IMR-90 (cell line): ENCODE results near the gene ITCH. TPM values are rescaled to one million over a fixed set of nuclear protein-coding genes. Genes with fewer than 3 reads are reported as not detected.

Experiments
- ATAC-seq: fragments of 200-7000 bp; cut with Tn5 transposase; 2 replicates; pipeline ENCODE4 v1.9.1; 2020; ENCODE audit warnings: low read depth, mild to moderate bottlenecking, moderate library complexity
- BruUV-seq: library from RNA; stranded (reverse); fragments of 400-500 nt; replicated peaks from 2 replicates; lab custom pipeline; 2021; lab: Mats Ljungman, UMichigan
- CTCF ChIA-PET: fragments of 300-600 bp; formaldehyde crosslinking; extraction: SDS; loops from one replicate; lab custom pipeline; 2021; ENCODE audit warnings: antibody characterized with exemption; lab: Yijun Ruan, JAX
- POLR2A ChIA-PET: fragments of 300-600 bp; sonication (Branson Sonifier 250); formaldehyde crosslinking; loops from one replicate; lab custom pipeline; 2022; ENCODE audit warnings: antibody characterized with exemption; ENCODE audit not compliant: unreplicated experiment; lab: Charles Lee
- DNase-seq: peaks from one replicate; pipeline ENCODE4 v3.0.0; 2013
- H2AFZ ChIP-seq: replicated peaks from 2 replicates; pipeline ENCODE3; 2013; ENCODE audit warnings: low read length, mild to moderate bottlenecking; ENCODE audit not compliant: poor library complexity
- H2AK5ac ChIP-seq: 2 replicates; pipeline ENCODE4 v1.6.1; 2013; ENCODE audit warnings: low read depth, low read length, inconsistent platforms
- H2AK9ac ChIP-seq: replicated peaks from 2 replicates; pipeline ENCODE3; 2013; ENCODE audit warnings: mild to moderate bottlenecking, low read depth, low read length, moderate library complexity; ENCODE audit not compliant: poor library complexity
- H2BK120ac ChIP-seq: 2 replicates; pipeline ENCODE4 v1.6.1; 2013; ENCODE audit warnings: low read depth, low read length, inconsistent platforms
- H2BK15ac ChIP-seq: 3 replicates; pipeline ENCODE4 v1.6.1; 2013; ENCODE audit warnings: low read depth, low read length, inconsistent platforms
- H2BK20ac ChIP-seq: 2 replicates; pipeline ENCODE4 v1.6.1; 2013; ENCODE audit warnings: low read depth, mild to moderate bottlenecking, inconsistent platforms, low read length, moderate library complexity
- H2BK5ac ChIP-seq: 2 replicates; pipeline ENCODE4 v1.6.1; 2013; ENCODE audit warnings: mild to moderate bottlenecking, low read depth, low read length, inconsistent platforms; ENCODE audit not compliant: poor library complexity, severe bottlenecking
- H3K14ac ChIP-seq: replicated peaks from 2 replicates; pipeline ENCODE4 v1.6.1; 2013; ENCODE audit warnings: low read depth, low read length, inconsistent platforms
- H3K18ac ChIP-seq: 2 replicates; pipeline ENCODE4 v1.6.1; 2013; ENCODE audit warnings: low read depth, low read length, control low read depth
- H3K23ac ChIP-seq: 2 replicates; pipeline ENCODE4 v1.6.1; 2013; ENCODE audit warnings: low read depth, low read length, inconsistent platforms
- H3K27ac ChIP-seq: 2 replicates; pipeline ENCODE4 v1.5.1; 2013; ENCODE audit warnings: mild to moderate bottlenecking, control low read depth, low read length; ENCODE audit not compliant: insufficient read depth
- H3K27me3 ChIP-seq: 2 replicates; pipeline ENCODE4 v1.6.1; 2013; ENCODE audit warnings: low read length; ENCODE audit not compliant: control insufficient read depth, insufficient read depth
- H3K36me3 ChIP-seq: 2 replicates; pipeline ENCODE4 v1.6.1; 2013; ENCODE audit warnings: low read length, mixed read lengths; ENCODE audit not compliant: control insufficient read depth, insufficient read depth
- H3K4ac ChIP-seq: 2 replicates; pipeline ENCODE4 v1.6.1; 2013; ENCODE audit warnings: low read depth, low read length, inconsistent platforms
- H3K4me1 ChIP-seq: 2 replicates; pipeline ENCODE4 v1.6.1; 2013; ENCODE audit warnings: low read length, mixed read lengths; ENCODE audit not compliant: control insufficient read depth, insufficient read depth
- H3K4me2 ChIP-seq: 2 replicates; pipeline ENCODE4 v1.6.1; 2013; ENCODE audit warnings: low read depth, mild to moderate bottlenecking, control low read depth, low read length, moderate library complexity
- H3K4me3 ChIP-seq: 2 replicates; pipeline ENCODE4 v1.5.1; 2013; ENCODE audit warnings: low read depth, mild to moderate bottlenecking, control low read depth, low read length, moderate library complexity; ENCODE audit not compliant: insufficient read depth
- H3K56ac ChIP-seq: 2 replicates; pipeline ENCODE4 v1.6.1; 2013; ENCODE audit warnings: low read length, inconsistent platforms; ENCODE audit not compliant: insufficient read depth; ENCODE audit errors: extremely low read depth
- H3K79me1 ChIP-seq, 2 experiments: 2 replicates each; pipeline ENCODE4 v1.6.1; 2013; ENCODE audit warnings: low read length in 2 of 2, inconsistent platforms in 1 of 2, low read depth in 1 of 2
- H3K9ac ChIP-seq: 2 replicates; pipeline ENCODE4 v1.6.1; 2013; ENCODE audit warnings: low read depth, low read length, control low read depth
- H3K9me1 ChIP-seq: 2 replicates; pipeline ENCODE4 v1.6.1; 2013; ENCODE audit warnings: low read length, inconsistent platforms; ENCODE audit not compliant: insufficient read depth
- H3K9me3 ChIP-seq: 2 replicates; pipeline ENCODE4 v1.6.1; 2013; ENCODE audit warnings: low read length; ENCODE audit not compliant: control insufficient read depth, insufficient read depth
- H4K20me1 ChIP-seq: 2 replicates; pipeline ENCODE4 v1.6.1; 2013; ENCODE audit warnings: low read length, inconsistent platforms; ENCODE audit not compliant: insufficient read depth
- H4K5ac ChIP-seq: 2 replicates; pipeline ENCODE4 v1.6.1; 2013; ENCODE audit warnings: mild to moderate bottlenecking, low read depth, low read length, control low read depth
- H4K8ac ChIP-seq, 2 experiments: 2 replicates each; pipeline ENCODE4 v1.6.1; 2013; ENCODE audit warnings: low read depth in 2 of 2, low read length in 2 of 2, control low read depth in 1 of 2, inconsistent platforms in 1 of 2
- H4K91ac ChIP-seq: 2 replicates; pipeline ENCODE4 v1.6.1; 2013; ENCODE audit warnings: low read depth, low read length, inconsistent platforms; ENCODE audit not compliant: insufficient read depth
- BHLHE40 ChIP-seq: fragments of 150-350 bp; IDR thresholded peaks from 2 replicates; pipeline ENCODE4 v1.6.1; 2016; ENCODE audit warnings: mild to moderate bottlenecking, low read depth, low read length
- CEBPB ChIP-seq: IDR thresholded peaks from 2 replicates; pipeline ENCODE4 v1.6.1; 2012; ENCODE audit warnings: low read depth, low read length, improper control_type of control experiment
- ELK1 ChIP-seq: fragments of 150-350 bp; IDR thresholded peaks from 2 replicates; pipeline ENCODE4 v1.6.1; 2016; ENCODE audit warnings: low read depth, mild to moderate bottlenecking, low read length, moderate library complexity, borderline replicate concordance
- MAFK ChIP-seq: IDR thresholded peaks from 2 replicates; pipeline ENCODE4 v1.6.1; 2012; ENCODE audit warnings: low read depth, low read length, improper control_type of control experiment
- NFE2L2 ChIP-seq: fragments of 150-350 bp; IDR thresholded peaks from 2 replicates; pipeline ENCODE4 v1.6.1; 2016; ENCODE audit warnings: low read depth, mild to moderate bottlenecking, low read length
- POLR2A ChIP-seq: IDR thresholded peaks from 2 replicates; pipeline ENCODE4 v1.6.1; 2012; ENCODE audit warnings: mild to moderate bottlenecking, low read depth, low read length
- RAD21 ChIP-seq: IDR thresholded peaks from 2 replicates; pipeline ENCODE4 v1.6.1; 2012; ENCODE audit warnings: low read length, improper control_type of control experiment
- RCOR1 ChIP-seq: IDR thresholded peaks from 2 replicates; pipeline ENCODE4 v1.6.1; 2012; ENCODE audit warnings: mild to moderate bottlenecking, low read length, improper control_type of control experiment; ENCODE audit not compliant: insufficient replicate concordance
- RFX5 ChIP-seq: IDR thresholded peaks from 2 replicates; pipeline ENCODE4 v1.8.0; 2012; ENCODE audit warnings: low read depth, mild to moderate bottlenecking, low read length, moderate library complexity
- SMC3 ChIP-seq: fragments of 150-350 bp; IDR thresholded peaks from 2 replicates; pipeline ENCODE4 v1.6.1; 2016; ENCODE audit warnings: low read depth, mild to moderate bottlenecking, antibody characterized with exemption, low read length, moderate library complexity
- USF2 ChIP-seq: fragments of 150-350 bp; IDR thresholded peaks from 2 replicates; pipeline ENCODE4 v1.6.1; 2017; ENCODE audit warnings: mild to moderate bottlenecking, antibody characterized with exemption, low read length, low read depth
- WGBS, 2 experiments: methylation state at CpG; one replicate each; pipeline versions ENCODE4 v1.1.5 to v1.1.7; 2013; ENCODE audit warnings: missing lambda C conversion rate in 2 of 2; ENCODE audit not compliant: insufficient read length in 1 of 2; ENCODE audit errors: extremely low coverage in 2 of 2; 5-methylcytosine and 5-hydroxymethylcytosine counted together
- dilution Hi-C: fragments of 300-500 bp; cut with HindIII; formaldehyde crosslinking; loops from one replicate; pipeline ENCODE4 v1.14.3; 2018; ENCODE audit warnings: low sequenced_read_pairs; ENCODE audit not compliant: unreplicated experiment
- in situ Hi-C: fragments of 300-500 bp; cut with MboI; formaldehyde crosslinking; loops from 3 replicates; pipeline ENCODE4 v1.14.3; 2019; ENCODE audit warnings: low sequenced_read_pairs, inconsistent platforms, mixed read lengths
- intact Hi-C: fragments of 100-400 bp; cut with micrococcal nuclease; formaldehyde crosslinking; loops from 2 replicates; pipeline ENCODE4 v1.10.0; 2022
- polyA plus RNA-seq, 3 experiments: library from polyadenylated mRNA; depleted of rRNA; stranded (reverse); fragments of >200 nt; gene quantifications; 2 replicates each; pipeline ENCODE4 v1.2.3, GENCODE V29; 2012; ENCODE audit warnings: low replicate concordance in 1 of 3
- total RNA-seq: library from RNA; depleted of rRNA; stranded (reverse); fragments of >200 nt; gene quantifications from 2 replicates; pipeline ENCODE4 v1.2.3, GENCODE V29; 2012

ITCH gene
- total and polyA plus RNA-seq, 2 of the 4 experiments (the other 2 are of a cell fraction) = 12.7 to 94.6 TPM

GRCh38 chr20:34420146-34420545 lies 57.1 kb downstream of the ITCH start:
- Histone ChIP-seq H2BK20ac (no peak overlapping the region), H3K79me1 (peaks cover 35 to 62% of the 10 kb centered on the region in 2 experiments), H3K9ac (no peak overlapping the region), H2AK9ac (no peak overlapping the region), H4K8ac (no peak overlapping the region), H3K36me3 (peaks cover 27% of the 10 kb centered on the region), H3K4me1 (peaks cover 3% of the 10 kb centered on the region; the same call in 1 of the 2 replicates), H4K20me1 (peaks cover 12% of the 10 kb centered on the region; the same call in 1 of the 2 replicates), H3K18ac (no peak overlapping the region), H4K5ac (no peak overlapping the region), H3K56ac (no peak overlapping the region), H3K9me1 (no peaks in the 10 kb centered on the region), H3K27ac (no peak overlapping the region), H3K4ac (no peak overlapping the region), H3K23ac (no peak overlapping the region), H4K91ac (no peak overlapping the region), H2BK15ac (no peak overlapping the region), H2AK5ac (no peak overlapping the region), H3K9me3 (no peaks in the 10 kb centered on the region), H2BK120ac (no peak overlapping the region), H3K27me3 (no peaks in the 10 kb centered on the region), H3K14ac (no peak overlapping the region), H2AFZ (no peak overlapping the region), H2BK5ac (no peak overlapping the region), H3K4me3 (no peak overlapping the region), H3K4me2 (no peak overlapping the region)
- ChIA-PET CTCF (no interaction called here), POLR2A (interaction anchor here (0.7 kb wide), 1 partner anchor 24 kb away, joined by 5 read pairs; no protein-coding TSS in a partner anchor)
- TF ChIP-seq RCOR1 (no peak), RFX5 (no peak), RAD21 (no peak), BHLHE40 (no peak), POLR2A (no peak), USF2 (no peak), MAFK (no peak), NFE2L2 (no peak), CEBPB (no peak), ELK1 (no peak), SMC3 (no peak)
- DNase-seq (peak; percentile 21), ATAC-seq (peak; percentile 62)
- no TSS peak for BruUV-seq
- intact Hi-C loops = loop anchor here (5.0 kb wide), 2 partner anchors 52 to 108 kb away; no protein-coding TSS in a partner anchor
- in situ Hi-C loops = no loop called here
- dilution Hi-C loops = no loop called here
- WGBS, 2 experiments = no CpG with 5 or more reads among the region's 1 CpG
